Esophagus muscularis mucosa (tissue), 4 donors: ENCODE measurements around the gene MTMR4. TPM values are rescaled to one million over a fixed set of nuclear protein-coding genes. Genes with fewer than 3 reads are reported as not detected.

Experiments
- DNase-seq: peaks from one replicate; pipeline ENCODE4 v3.0.0-alpha.2; 2017; ENCODE audit errors: extremely low spot score
- H3K27ac ChIP-seq, 4 donors: fragments of 200-600 bp; sonication (generic); replicated peaks in 1 of 4; 1 replicate in 3 of 4; 2 replicates in 1 of 4; pipeline ENCODE4 v1.5.1; 2016 to 2019; ENCODE audit warnings: mild to moderate bottlenecking in 1 of 4
- H3K27me3 ChIP-seq, 4 donors: fragments of 200-600 bp; sonication (generic); one replicate each; pipeline versions ENCODE4 v1.5.1 to v1.6.0; 2016 to 2019
- H3K36me3 ChIP-seq, 4 donors: fragments of 200-600 bp; sonication (generic); one replicate each; pipeline ENCODE4 v1.5.1; 2016 to 2019
- H3K4me1 ChIP-seq, 4 donors: fragments of 200-600 bp; sonication (generic); one replicate each; pipeline ENCODE4 v1.5.1; 2016 to 2019
- H3K4me3 ChIP-seq, 4 donors: fragments of 200-600 bp; sonication (generic); 1 replicate in 2 of 4; 2 replicates in 2 of 4; pipeline ENCODE4 v1.5.1; 2016 to 2019; ENCODE audit warnings: mild to moderate bottlenecking in 4 of 4, moderate library complexity in 1 of 4
- H3K9me3 ChIP-seq, 4 donors: fragments of 200-600 bp; sonication (generic); 1 replicate in 3 of 4; 2 replicates in 1 of 4; pipeline ENCODE4 v1.5.1; 2016 to 2019
- EP300 ChIP-seq: sonication (generic); formaldehyde crosslinking; IDR thresholded peaks from one replicate; pipeline ENCODE4 v1.6.1; 2017; ENCODE audit warnings: antibody characterized with exemption
- POLR2A ChIP-seq: fragments of 450-650 bp; IDR thresholded peaks from one replicate; pipeline ENCODE4 v1.6.1; 2017; ENCODE audit warnings: antibody characterized with exemption, moderate library complexity, mild to moderate bottlenecking, low read depth
- POLR2AphosphoS5 ChIP-seq, 2 donors: sonication (generic); formaldehyde crosslinking; IDR thresholded peaks; one replicate each; pipeline ENCODE4 v1.6.1; 2017; ENCODE audit warnings: antibody characterized with exemption in 2 of 2
- WGBS: methylation state at CpG from one replicate; pipeline ENCODE4 v1.1.5; 2018; 5-methylcytosine and 5-hydroxymethylcytosine counted together
- intact Hi-C: fragments of 100-400 bp; cut with DNase I; formaldehyde crosslinking; loops from one replicate; pipeline ENCODE4 v1.15.1; 2023
- total RNA-seq, 4 donors: library from RNA; depleted of rRNA; stranded (reverse); fragments of >200 nt; gene quantifications; one replicate each; pipeline versions ENCODE4 v1.1.0 to v1.2.1, GENCODE V29; 2016
- TF ChIP-seq, protein P1 (sequence below), 3 experiments: fragments of 200-600 bp in 2 of 3; fragments of 450-650 bp in 1 of 3; sonication (generic) in 2 of 3; IDR thresholded peaks; one replicate each; pipeline ENCODE4 v1.5.1; 2017 to 2019; ENCODE audit warnings: antibody characterized with exemption in 3 of 3, mild to moderate bottlenecking in 2 of 3, moderate library complexity in 1 of 3

The MTMR4 gene
- total RNA-seq, 4 donors from 2014 or later = 24.4 to 29.9 (median 28.4) TPM

DNA sequence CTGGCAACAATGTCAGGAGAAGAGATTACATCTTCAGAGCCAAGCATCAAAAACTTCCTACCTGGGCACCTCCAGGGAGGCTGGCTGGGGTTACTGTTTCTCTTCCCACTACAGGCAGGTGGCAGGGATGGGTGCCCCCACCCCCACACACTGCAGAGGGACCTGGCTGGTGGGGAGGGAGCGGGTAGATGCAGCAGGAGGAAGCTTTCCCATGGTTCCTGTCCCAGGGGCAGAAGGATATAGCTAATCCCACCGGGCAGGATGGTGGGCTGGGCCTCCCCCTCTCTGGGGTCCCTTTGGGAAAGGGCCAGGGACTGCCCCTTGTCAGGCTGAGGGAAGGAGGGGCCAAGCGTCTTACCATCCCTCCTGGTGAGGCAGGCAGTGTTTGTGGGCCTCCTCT, 16.7 kb upstream of the MTMR4 start:
- no CpG with 5 or more reads among the region's 3 CpGs for WGBS
- Histone ChIP-seq H3K4me3 (peak overlapping the region; percentile 60 to 81 (median 65)), H3K36me3 (no peaks in the 10 kb centered on the region), H3K9me3 (no peaks in the 10 kb centered on the region), H3K4me1 (peaks cover 29 to 55% (median 37%) of the 10 kb centered on the region in 4 donors), H3K27ac (peak overlapping the region; percentile 59 to 76 (median 66)), H3K27me3 (no peaks in the 10 kb centered on the region)
- intact Hi-C loops = no loop called here
- no peak for DNase-seq
- TF ChIP-seq, protein P1, sequence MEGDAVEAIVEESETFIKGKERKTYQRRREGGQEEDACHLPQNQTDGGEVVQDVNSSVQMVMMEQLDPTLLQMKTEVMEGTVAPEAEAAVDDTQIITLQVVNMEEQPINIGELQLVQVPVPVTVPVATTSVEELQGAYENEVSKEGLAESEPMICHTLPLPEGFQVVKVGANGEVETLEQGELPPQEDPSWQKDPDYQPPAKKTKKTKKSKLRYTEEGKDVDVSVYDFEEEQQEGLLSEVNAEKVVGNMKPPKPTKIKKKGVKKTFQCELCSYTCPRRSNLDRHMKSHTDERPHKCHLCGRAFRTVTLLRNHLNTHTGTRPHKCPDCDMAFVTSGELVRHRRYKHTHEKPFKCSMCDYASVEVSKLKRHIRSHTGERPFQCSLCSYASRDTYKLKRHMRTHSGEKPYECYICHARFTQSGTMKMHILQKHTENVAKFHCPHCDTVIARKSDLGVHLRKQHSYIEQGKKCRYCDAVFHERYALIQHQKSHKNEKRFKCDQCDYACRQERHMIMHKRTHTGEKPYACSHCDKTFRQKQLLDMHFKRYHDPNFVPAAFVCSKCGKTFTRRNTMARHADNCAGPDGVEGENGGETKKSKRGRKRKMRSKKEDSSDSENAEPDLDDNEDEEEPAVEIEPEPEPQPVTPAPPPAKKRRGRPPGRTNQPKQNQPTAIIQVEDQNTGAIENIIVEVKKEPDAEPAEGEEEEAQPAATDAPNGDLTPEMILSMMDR (IDR thresholded peaks at IDR 0.05) = no peak
- TF ChIP-seq EP300 (no peak), POLR2AphosphoS5 (IDR thresholded peaks at IDR 0.05) (no peak), POLR2A (no peak)

DNA sequence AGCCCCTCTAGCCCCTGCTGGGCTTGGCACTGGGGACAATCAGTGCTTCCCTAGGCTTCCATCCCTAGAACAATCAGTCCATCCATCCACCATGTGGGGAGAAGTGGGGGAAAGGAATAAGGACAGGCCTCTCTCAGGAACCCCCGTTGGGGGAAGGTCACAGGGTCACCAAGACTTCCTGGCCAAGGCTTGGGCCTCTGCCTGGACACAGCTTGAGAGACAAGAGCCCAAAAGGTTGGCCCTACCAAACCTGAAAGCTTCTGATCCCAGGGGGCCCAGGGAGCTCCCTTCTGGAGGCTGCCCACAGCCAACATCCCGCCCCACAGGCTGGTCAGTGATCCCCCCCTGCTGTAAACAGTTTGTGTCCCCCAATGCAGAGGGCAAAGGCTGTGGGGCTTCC, 16.2 kb upstream of the MTMR4 start:
- Histone ChIP-seq H3K4me1 (peaks cover 29 to 55% (median 40%) of the 10 kb centered on the region in 4 donors), H3K4me3 (peak overlapping the region in 1 of 4 donors; percentile 69), H3K36me3 (no peaks in the 10 kb centered on the region), H3K27me3 (no peaks in the 10 kb centered on the region), H3K9me3 (no peaks in the 10 kb centered on the region), H3K27ac (peak overlapping the region in 3 of 4 donors; percentile 65 to 76 (median 67))
- no peak for TF ChIP-seq EP300
- no peak for TF ChIP-seq POLR2A
- no peak for TF ChIP-seq POLR2AphosphoS5 (IDR thresholded peaks at IDR 0.05)
- TF ChIP-seq, protein P1 (IDR thresholded peaks at IDR 0.05) = no peak
- intact Hi-C loops = no loop called here
- 50% methylated on average over 1 of the region's 2 CpGs for WGBS
- no peak for DNase-seq

DNA sequence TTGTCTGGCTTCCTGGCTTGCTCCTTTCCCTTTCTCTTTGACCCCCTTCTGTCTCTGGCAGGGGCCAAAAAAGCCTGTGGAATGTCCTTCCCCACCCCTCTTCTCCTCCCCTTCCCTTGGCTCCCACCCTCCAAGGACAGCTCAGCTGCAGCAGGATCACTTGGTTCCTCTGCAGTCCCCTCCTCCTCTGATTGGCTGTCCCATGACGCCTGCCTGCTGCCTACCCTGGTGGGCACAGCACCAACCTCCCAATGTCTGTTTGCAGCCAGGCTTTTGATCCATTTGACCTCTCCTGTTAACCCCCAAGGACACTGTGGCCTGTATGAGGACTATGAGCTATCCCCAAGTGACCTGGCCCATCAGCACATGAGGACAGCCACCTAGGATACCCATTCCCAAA, 14.8 kb upstream of the MTMR4 start:
- intact Hi-C loops = no loop called here
- no peak overlapping the region for H3K27ac ChIP-seq

DNA sequence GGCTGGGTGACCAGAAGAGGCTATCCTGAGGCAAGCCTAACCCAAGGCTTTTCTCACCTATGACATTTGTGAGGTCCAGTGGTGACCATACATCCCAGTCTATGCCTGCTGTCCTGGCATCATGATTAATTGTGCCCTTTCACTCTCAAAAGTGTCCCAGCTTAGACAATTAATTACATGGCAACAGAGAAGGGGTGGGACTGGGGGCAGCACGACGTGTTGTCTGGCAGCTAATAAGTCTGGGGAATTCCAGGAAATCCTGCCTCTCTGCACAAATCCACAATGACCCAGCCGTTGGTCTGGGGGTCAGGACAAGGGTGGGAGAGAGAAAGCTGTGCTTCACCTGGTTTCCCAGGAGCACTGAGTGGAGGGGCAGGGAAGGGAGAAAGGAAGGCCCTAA, 14.0 kb upstream of the MTMR4 start:
- no peak for TF ChIP-seq POLR2AphosphoS5 (IDR thresholded peaks at IDR 0.05)
- no peak for TF ChIP-seq POLR2A
- no peak for TF ChIP-seq EP300
- TF ChIP-seq, protein P1 (IDR thresholded peaks at IDR 0.05) = no peak
- H3K36me3 ChIP-seq = no peaks in the 10 kb centered on the region
- no peak overlapping the region for H3K27ac ChIP-seq
- 27% methylated on average over 3 of the region's 3 CpGs for WGBS
- H3K27me3 ChIP-seq = no peaks in the 10 kb centered on the region
- no peaks in the 10 kb centered on the region for H3K9me3 ChIP-seq
- no peak overlapping the region for H3K4me3 ChIP-seq
- intact Hi-C loops = no loop called here
- DNase-seq = no peak
- H3K4me1 ChIP-seq = peaks cover 38 to 50% (median 43%) of the 10 kb centered on the region in 4 donors

More for the DNA sequence above, 14.8 kb upstream of the MTMR4 start:
- Histone ChIP-seq H3K4me3 (no peak overlapping the region), H3K9me3 (no peaks in the 10 kb centered on the region), H3K36me3 (no peaks in the 10 kb centered on the region), H3K27me3 (no peaks in the 10 kb centered on the region), H3K4me1 (peaks cover 38 to 51% (median 43%) of the 10 kb centered on the region in 4 donors)
- no peak for DNase-seq
- TF ChIP-seq POLR2AphosphoS5 (IDR thresholded peaks at IDR 0.05) (no peak), EP300 (no peak), POLR2A (no peak)
- TF ChIP-seq, protein P1 (IDR thresholded peaks at IDR 0.05) = no peak
- WGBS = 86% methylated on average over 1 of the region's 1 CpG

DNA sequence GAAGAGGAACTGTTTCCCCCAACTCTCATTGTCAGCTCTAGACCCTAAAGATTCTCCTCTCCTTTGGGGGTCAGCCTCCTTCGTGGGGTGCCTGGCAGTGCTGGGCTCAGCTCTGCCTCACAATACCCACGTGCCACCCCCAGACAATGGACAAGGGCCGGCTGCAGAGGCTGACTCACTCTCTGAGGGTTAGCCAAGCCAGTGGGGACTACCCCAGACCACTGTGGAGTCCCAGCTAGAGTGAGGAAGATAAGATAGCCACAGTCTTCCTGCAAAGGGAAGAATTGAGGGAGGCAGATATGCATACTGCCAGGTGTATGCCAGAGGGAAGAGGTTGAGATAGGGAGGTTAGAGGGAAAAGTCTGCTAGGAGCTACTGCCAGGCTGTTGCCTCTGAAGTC, 13.5 kb upstream of the MTMR4 start:
- Histone ChIP-seq H3K27me3 (no peaks in the 10 kb centered on the region), H3K36me3 (no peaks in the 10 kb centered on the region), H3K27ac (peak overlapping the region in 1 of 4 donors; percentile 9), H3K4me3 (no peak overlapping the region), H3K4me1 (peaks cover 38 to 45% (median 42%) of the 10 kb centered on the region in 4 donors), H3K9me3 (no peaks in the 10 kb centered on the region)
- DNase-seq = no peak
- intact Hi-C loops = no loop called here
- WGBS = 100% methylated on average over 1 of the region's 3 CpGs
- TF ChIP-seq, protein P1 (IDR thresholded peaks at IDR 0.05) = no peak
- TF ChIP-seq POLR2AphosphoS5 (IDR thresholded peaks at IDR 0.05) (no peak), POLR2A (no peak), EP300 (no peak)
